DMS53 (cell line): Measurements from ENCODE around the gene UCKL1.

Experiments
- DNase-seq: peaks from one replicate; lab custom pipeline; 2025; lab: John Stamatoyannopoulos, UW

UCKL1 gene

DNA sequence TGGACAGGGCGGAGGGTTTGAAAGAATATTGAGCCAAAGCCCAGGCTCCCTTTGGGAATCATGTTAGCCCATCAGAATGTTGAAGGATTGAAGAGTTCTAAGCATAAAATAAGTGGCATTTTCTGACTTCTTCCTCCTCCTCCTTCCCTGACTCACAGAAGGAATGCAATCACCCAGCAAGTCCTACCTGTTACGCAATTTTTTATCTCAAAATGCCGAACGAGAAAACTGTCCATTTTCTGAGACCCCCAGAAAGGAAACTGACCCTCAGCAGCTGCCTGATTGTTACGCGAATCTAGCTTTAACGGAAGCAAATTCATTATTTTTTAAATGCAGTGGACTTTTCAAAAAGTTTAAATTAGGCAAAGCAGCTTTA lies 66.0 kb downstream of the UCKL1 start:
- DNase-seq = no peak
